GM18502 (cell line): ENCODE data around the gene FGF14.
A peak's percentile ranks its signal among the peaks of the same experiment; 100 is the strongest.

Experiments used
- ATAC-seq: cut with Tn5 transposase; IDR thresholded peaks from one replicate; pipeline ENCODE4 v1.9.1; 2021; ENCODE audit warnings: mild to moderate bottlenecking; ENCODE audit not compliant: unreplicated experiment, poor library complexity

FGF14 gene

DNA sequence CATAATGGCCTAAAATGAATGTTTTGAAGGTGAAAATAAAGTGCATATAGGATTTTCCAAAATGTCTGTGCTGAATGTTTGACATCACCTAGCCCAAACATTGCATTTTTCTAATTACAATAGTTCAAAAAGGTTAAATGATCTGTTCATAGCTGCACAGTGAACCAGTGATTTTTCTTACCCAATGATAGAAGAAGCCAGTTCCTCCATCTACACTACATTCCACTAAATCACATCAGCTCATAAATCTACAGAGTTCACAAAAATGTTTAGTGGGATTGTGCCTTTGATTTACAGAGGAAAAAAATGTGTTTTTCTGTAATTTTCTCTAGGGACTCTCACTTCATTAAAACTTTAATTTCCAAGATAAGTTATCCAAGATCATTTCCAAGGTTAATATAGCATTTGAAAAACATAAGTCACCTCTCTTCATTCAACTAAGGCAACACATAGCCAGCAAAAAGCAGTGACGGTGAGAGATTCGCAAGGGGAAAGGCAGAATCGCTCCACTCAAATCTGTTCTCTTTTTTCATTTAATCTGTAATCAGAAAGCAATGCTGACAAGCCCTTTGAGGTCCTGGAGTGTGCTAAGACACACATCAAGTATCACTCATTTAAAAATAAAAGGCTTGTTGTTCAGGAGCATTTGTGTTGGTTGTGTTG lies 194.0 kb downstream of the FGF14 start:
- no peak for ATAC-seq

DNA sequence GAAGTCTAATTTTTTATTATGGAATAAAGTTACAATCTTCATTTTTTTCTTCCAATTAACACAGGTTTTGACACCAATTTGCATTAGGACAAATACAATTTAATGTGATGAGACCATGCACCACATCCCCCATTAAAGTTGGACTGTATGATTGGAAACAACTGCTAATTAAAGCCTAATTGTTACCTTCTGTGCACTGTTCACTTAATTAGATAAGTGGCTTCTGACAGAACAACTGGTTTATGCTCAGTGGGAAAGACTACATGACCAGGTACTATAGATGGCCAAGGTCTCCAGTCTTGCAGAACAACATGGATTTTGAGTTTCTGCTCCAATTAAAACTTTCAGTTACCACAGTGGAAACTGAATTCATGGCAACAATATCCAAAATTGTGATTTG lies 198.1 kb downstream of the FGF14 start:
- no peak for ATAC-seq

DNA sequence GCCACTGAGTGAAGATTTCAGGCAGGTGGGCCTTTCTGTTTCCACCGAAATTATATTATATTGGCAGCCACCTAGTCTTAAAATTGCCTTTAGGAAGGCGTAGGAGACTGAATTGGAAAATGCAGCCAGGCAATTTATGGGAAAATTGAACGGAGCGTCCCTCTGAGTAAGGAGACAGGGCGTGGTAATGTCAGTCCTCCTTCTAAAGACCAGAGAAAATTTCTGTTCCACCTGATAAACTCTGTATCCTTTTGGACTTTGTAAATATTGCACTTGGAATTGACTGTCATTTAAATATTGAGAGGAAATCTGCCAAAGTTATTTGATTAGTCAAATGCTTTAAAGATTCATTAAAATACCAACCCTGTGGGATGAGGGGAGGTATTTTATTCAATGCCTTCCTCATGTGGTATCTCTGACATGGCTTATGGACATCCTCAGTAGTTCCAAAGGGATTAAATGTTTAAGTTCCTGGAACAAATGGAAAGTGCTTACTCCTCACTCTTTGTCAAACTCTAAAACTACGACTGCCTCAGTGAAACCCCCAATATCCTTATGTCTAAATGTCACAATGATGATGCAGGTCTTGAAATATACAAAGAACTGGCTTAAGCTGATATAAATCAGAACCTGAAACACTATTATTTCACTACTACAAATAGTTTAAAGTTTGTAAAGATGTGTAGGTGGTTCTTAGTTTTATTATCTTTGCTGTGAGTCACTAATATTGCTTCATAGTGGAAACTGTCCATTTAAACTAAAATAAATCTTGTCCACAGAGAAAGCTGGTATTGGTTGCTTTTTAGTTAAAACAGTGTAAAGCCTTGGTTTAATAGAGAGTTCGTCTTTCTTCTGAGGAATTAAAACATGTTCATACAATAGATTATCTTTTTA lies 203.2 kb downstream of the FGF14 start:
- no peak for ATAC-seq

DNA sequence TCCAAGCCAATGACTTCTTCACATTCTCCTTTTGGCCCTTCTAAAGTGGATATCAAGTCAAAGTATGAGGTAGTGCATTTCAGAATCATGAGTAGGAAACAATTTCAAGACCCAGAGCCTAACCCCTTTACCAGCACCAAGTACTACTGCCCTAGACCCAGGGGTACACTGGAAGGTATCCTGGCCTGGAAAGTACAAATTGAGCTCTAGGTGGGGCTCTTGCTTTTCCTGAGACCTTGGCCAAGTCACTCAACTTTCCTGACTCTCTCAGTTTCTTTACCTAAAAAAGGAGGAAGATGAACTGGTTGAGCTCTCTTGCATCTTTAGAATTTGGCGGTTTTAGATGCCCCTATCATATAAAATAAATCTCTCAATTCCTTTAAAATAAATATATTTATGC lies 204.7 kb downstream of the FGF14 start:
- ATAC-seq, result peak; percentile 55

DNA sequence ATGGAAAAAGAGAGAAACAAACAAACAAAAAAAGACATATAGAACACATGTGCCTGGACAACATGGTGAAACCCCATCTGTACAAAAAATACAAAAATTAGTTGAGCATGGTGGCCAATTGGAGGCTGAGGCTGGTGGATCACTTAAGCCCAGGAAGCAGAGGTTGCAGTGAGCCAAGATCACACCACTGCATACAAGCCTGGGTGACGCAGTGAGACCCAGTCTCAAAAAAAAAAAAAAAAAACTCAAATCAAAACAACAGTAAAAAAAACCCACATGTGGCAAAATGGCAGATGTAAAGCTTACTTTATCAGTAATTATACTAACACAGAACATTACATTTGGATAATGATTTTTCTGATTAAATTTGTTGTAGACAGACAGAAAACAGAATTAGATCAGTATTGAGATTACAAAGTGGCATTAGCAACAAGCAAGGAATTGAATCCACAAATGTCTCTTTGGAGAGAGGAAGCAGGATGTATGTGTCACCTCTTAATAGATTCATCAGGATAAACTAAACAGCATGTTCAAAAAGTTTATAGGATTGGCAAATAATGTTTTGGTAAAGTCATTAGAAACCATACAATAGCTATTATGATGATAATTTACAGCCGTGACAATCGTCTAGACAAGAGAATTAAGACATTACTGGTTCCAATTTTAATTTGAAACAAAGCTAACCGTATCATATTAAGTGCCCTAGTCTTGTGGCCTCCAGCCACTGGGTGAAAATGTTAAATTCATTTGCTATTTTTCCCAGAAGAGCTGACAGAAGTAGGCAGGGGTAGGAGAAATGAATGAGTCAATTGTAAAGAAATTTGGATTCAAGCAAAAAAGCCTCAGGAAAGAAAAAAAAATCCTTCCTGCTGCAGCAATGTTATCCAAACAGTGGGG lies 206.0 kb downstream of the FGF14 start:
- no peak for ATAC-seq

DNA sequence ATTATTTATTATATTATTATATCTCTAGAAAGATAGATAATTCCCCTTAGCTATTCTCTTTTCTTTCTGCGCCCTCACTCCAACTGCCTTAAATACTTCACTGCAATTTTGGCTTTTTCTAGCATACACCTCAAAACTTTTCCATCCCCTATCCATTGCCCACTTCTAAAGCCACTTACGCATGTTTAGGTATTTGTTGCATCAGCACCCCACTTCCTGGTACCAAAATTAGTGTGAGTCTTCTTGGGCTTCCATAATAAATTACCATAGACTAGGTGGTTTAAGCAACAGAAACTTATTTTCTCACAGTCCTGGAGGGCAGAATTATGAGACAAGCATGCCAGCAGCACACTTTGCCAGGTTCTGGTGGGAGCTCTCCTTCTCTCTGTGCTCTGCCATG lies 209.0 kb downstream of the FGF14 start:
- no peak for ATAC-seq

DNA sequence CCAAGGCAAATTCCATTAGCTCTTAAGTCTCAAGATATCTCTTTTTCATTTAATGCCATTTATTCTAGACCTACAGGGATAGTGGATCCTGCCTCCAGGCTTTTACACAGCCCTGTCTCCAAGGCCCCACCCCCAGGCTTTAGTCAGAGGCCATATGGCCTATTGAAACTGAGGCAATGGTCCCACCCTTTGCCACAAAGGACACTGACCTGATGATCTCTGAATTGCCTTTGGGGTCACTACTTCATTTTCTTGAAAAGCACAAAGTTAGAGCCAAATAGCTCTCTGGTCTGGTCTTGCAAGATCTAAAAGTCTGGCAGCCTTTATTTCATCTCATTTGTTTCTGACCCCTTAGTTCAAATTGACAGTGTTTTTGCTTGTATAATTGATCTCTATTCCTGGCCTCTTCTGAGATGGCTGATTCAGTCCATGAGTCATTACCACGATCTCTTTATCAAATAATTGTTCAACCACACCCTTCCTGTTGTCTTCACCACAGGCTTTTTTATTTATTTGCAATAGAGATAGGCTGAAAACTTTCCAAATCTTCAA lies 209.8 kb downstream of the FGF14 start:
- ATAC-seq, result no peak

DNA sequence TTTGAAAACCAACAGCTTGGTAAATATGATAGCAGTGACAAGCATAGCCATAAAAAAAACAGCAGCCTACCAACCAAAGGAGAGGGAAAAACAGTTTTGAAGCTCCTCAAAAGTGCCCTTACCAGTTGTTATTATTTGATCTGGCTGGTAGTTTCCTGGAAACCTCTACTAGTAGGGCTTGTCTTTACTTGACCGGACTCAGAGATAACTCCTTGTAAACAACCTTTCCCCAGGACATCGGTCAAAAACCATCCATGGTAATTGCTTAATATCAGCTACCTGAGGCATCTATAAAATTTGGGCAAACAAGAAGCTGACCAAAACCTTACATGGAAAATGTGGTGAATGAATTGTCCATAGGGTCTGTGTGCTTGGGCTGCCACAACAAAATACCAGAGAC lies 210.9 kb downstream of the FGF14 start:
- ATAC-seq, result no peak

DNA sequence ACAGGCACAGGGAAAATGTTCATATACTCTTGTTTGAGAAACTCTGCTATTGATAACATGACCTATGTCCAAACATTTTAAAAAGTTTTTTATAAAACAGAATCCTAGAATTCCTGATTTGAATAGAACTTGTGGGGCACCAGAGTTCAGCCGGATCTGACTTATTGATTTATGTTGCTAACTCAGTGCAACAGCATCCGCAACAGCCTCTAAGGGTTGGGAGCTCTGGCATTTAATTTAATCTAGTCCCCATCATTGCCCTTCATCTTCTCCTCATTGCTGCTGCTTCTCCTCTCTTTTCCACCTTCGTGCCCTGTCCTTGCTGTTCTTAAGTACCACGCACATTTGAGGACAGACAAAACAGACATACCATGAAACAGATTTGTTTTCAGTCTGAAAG lies 214.5 kb downstream of the FGF14 start:
- ATAC-seq, result no peak

DNA sequence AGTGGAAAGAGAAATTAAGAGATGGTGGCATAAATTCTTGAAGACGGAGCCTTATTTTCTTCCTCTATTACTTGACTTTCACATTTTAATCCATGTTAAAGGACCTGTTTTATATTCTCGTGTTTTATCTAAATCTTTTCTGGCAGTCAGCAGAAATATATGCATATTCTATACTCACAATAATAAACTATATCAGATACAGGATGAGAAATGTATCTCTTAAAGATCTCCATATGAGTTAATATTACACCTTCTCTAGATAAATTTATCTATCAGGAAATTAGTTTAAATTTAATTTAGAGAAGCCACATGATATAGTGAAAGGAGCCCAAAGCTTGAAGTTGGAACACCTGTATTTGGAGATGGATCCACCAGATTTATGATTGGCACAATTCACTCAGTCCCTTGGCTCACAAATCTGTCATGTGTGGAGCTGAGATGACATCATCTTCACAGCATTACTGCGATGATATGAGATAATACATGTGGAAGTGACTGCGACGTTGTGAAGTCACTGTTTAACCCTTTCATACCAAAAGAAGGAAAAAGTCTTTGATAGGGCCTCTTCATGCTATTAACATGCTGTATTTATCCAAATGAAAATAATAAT lies 216.4 kb downstream of the FGF14 start:
- no peak for ATAC-seq

DNA sequence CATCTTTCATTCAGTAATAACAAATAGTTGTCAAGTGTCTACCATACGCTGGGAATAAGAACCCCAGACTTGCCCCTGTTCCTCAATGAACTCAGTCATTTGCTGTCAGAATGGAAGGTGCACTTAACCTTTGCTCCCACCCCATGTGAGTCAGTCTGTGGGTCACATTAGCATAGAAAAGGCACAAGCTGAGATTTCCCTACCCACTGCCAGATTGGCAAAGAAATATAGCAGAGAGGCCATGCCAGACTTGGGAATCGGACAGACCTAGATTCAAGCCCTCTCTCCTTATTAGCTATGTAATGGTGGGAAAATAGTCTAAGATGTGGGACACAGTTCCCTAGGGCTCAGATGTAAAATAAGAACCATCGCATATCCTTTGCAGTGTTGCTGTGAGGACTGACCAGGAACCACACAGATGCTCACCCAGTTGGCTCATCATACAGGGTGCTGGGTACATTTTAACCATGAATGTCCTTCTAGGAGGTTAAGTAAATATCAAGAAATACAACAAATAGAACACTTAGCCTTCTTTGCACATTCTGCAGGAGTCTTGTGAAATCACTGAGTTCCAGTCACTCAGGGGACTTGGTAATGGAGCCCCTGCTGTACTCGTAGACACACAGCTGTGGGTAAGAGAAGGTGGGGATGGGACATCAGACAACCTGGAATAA lies 218.2 kb downstream of the FGF14 start:
- ATAC-seq, result no peak

DNA sequence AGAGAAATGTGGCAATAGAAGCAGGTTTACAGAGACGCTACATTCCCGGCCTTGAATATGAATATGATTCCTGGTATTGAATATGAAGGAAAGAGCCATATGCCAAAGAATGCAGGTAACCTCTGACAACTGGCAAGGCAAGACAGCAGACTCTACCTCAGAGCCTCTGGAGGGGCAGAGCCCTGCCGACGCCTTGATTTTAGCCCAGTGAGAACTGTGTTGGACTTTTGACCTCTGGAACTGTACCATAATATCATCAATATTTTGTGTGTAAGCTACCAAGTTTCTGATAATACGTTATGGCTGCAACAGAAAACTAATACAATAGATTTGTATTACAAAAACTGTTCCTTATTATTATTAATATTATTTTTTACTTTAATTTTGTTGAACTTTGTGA lies 219.7 kb downstream of the FGF14 start:
- ATAC-seq, result no peak

DNA sequence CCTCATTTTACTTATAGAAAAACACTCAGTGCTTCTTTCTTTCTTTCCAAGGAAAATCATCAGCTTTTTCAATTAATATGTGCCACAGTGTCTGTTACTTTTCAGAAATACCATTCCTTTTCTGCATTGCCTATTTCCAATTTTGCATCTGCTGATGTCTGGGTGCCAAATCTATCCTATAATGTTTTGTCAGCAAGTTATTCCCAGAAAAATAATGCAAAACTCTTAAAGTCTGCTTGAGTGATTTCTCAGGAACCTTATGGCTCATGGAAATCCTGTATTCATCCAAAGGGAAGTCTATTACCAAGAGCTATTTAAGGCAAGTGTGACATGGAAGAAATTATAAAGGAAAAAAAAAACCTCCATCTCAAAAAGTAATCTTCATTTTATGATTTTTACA lies 224.4 kb downstream of the FGF14 start:
- ATAC-seq, result no peak

DNA sequence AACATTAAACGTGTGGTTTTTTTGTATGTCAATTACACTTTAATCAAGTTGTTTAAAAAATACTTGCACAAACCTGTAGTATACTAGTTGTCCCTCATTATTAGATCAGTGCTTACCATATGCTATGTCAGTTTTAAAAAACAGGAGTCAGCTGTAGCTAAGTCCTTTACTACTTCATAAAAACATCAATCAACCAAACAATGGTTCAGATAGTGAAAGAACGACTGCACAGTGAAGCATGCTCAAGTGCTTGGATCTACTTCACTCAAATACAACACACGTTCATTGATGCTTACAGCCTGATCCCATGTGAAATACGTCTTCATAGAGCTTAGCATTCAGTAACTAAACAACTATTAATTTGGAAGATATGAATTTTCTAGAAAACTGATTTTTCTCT lies 225.0 kb downstream of the FGF14 start:
- no peak for ATAC-seq

DNA sequence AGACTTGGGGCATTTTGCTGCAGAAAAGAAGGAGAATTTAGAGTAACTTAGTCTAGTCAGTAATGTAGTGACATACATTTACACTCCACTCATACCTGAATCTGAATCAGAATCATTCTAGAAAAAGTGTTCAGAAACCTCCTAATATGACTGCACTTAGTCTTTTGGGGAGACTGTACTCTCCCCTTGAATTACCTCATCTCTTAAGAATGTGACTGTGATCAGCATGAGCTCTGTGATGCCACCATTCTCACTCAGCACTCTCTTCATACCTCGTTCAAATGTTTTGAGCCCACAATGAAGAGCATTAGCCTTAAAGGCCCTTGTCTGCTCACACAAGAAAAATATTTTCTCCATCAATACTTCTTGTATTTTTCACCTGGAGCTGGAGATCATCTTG lies 229.4 kb downstream of the FGF14 start:
- ATAC-seq, result no peak

DNA sequence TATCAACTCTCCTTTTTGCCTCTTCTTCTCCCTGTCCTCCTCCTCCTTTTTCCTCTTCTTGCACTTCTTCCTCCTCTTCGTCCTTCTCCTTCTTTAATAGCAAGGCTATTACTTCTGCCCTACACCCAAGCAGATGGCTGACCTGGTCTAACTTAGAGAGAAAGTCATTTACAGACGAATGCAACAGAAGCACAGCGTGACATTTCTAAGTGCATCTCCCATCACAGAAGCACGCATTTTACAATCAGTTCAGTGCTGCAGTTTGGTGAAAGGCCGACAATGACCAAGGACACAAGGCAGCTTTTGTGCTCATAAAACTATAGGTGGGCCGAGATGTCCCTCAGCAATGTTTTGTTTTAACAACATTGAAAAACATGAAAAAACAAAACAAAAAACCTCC lies 231.5 kb downstream of the FGF14 start:
- ATAC-seq, result no peak

DNA sequence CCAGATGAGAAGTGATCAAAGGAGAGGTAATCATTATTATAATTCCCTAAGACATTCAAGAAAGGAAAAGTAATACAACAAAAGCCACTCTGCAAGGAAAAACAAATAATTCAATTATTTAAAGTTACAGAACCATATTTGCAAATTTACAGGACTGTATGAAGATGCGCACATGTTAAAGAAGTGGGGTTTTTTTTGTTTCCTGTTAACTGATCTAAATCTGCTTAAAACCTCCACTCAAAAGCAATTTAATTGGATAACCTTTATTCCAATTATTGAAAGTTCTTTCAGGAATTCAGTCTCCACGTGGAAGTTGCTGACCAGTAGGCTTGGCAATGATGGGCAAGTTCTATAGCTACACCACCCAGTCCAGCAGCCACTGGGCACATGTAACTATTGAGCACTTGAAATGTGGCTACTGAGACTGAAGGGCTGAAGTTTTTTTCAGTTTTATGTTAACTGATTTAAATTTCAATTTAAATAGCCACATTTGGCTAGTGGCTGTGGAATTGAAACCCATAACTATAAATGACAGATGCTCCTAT lies 232.3 kb downstream of the FGF14 start:
- no peak for ATAC-seq

DNA sequence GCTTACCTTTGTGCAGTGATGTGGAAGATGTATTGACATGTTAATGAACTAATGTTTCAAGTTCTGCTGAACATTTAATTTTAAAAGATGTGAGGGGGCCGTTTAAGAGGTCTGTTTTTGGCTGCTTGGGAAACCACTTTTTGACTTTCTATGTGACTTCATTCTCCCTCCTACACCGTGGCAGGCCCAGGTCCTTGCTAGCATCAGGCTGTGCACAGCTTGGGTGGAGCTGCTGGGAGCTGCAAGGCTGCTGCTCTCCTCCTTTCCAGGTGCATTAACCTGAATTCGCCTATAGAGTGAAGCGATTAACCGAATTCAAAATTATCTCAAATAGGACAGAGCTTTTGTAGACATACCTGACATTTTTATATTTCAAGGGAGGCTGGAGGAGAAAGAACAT lies 249.1 kb downstream of the FGF14 start:
- ATAC-seq, result no peak

DNA sequence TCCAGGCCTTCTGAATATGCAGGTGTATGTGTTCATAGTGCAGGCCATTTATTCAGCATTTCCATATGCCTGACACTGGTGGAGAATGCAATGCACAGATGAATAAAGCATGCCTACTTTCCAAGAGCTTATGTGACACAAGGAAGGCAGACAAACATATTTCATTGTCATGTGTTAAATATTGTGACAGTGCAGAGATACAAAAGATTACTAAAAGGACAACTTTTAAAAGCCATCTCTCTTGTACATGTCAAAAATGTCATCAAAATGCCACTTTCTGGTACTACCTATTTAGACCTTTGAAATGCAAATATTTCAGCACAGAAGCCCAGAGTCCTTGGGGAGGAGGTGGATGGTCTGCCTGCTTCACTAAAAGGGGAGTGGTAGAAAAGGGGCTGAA lies 254.5 kb downstream of the FGF14 start:
- ATAC-seq, result no peak
